Measurements from ENCODE around the gene AIPL1. TPM values are rescaled to one million over a fixed set of nuclear protein-coding genes. Genes with fewer than 3 reads are reported as not detected.

Gene AIPL1
- total and polyA plus RNA-seq, 2 of the 13 experiments (the other 11 are each of a cell fraction or from before 2014, with no cell fraction given): not detected

DNA sequence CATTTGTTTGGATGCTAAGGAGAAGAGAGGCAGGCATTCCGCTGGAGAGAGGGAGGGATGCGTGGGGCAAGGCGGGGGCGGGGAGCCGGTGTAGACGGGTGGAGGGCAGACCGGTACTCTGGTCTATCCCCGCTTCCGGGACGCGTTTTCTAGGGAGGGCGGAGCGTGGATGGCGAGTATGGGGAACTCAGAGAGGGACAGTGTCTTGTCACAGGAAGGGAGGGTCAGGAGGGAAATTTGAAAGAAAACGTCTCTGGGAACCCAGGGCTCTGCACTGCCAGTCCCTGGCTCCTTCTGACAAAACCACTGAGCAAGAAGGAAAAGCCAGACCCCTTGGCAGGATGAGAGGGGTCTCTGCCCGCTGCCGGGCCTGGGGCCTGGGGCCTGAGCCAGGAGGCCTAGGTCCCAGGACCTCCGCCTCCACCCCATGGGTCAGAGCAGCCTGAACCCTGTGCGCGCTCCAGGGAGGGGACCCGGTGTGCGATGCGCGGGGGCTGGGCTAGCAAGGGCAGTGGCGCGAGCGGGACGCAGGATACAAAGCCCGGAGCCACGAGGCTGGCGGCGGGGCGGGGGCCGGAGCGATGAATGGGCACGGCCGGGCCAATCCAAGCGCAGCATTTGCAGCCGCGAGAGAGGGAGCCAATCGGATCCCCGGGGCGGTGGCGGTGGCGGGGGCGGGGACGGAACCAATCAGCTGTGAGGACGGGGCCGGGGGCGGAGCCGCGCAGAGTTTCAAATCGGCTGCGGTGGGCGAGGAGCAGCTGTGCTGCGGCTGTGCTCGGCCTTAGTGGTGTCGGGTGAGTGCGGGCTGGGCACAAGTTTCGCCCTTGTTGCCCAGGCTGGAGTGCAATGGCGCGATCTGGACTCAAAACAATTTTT, 9.0 kb upstream of the AIPL1 start, which contains the start of gene PIMREG (continued):
- TF ChIP-seq, protein P1, sequence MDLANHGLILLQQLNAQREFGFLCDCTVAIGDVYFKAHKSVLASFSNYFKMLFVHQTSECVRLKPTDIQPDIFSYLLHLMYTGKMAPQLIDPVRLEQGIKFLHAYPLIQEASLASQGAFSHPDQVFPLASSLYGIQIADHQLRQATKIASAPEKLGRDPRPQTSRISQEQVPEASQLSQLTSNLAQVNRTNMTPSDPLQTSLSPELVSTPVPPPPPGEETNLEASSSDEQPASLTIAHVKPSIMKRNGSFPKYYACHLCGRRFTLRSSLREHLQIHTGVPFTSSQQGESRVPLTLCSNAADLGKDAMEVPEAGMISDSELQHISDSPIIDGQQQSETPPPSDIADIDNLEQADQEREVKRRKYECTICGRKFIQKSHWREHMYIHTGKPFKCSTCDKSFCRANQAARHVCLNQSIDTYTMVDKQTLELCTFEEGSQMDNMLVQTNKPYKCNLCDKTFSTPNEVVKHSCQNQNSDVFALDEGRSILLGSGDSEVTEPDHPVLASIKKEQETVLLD (CRISPR knock-in tag; IDR thresholded peaks at IDR 0.05; ENCODE audit: low read depth): peak; percentile 61; the same call in 1 of the 2 replicates
- TF ChIP-seq TAF15 (IDR thresholded peaks at IDR 0.05; ENCODE audit: low read depth, low read length, poor library complexity, severe bottlenecking) (peak; percentile 31), NAIF1 (CRISPR knock-in tag; IDR thresholded peaks at IDR 0.05; ENCODE audit: borderline replicate concordance) (no peak), NCOA1 (CRISPR knock-in tag; IDR thresholded peaks at IDR 0.05) (no peak), ZBTB42 (CRISPR knock-in tag; IDR thresholded peaks at IDR 0.05) (no peak), NR1H2 (CRISPR knock-in tag; IDR thresholded peaks at IDR 0.05; ENCODE audit: borderline replicate concordance, low read depth) (no peak), ZNF891 (CRISPR knock-in tag; IDR thresholded peaks at IDR 0.05) (peak; percentile 89), ZNF703 (CRISPR knock-in tag; IDR thresholded peaks at IDR 0.05; ENCODE audit: borderline replicate concordance) (no peak), ZNF570 (CRISPR knock-in tag; IDR thresholded peaks at IDR 0.05; ENCODE audit: borderline replicate concordance) (no peak), ZNF160 (CRISPR knock-in tag; IDR thresholded peaks at IDR 0.05) (no peak; the same call in 1 of the 2 replicates), GFI1 (CRISPR knock-in tag; IDR thresholded peaks at IDR 0.05; ENCODE audit: borderline replicate concordance) (no peak), ZNF367 (CRISPR knock-in tag; IDR thresholded peaks at IDR 0.05; ENCODE audit: borderline replicate concordance) (0 out of 2 replicates have a peak, but pooled peaks have one; percentile 55), NFKB2 (CRISPR knock-in tag; IDR thresholded peaks at IDR 0.05; ENCODE audit: borderline replicate concordance) (peak; percentile 93), ZNF749 (CRISPR knock-in tag; IDR thresholded peaks at IDR 0.05; ENCODE audit: borderline replicate concordance) (peak; percentile 61; the same call in 1 of the 2 replicates), MAFG (CRISPR knock-in tag; IDR thresholded peaks at IDR 0.05) (no peak), ZNF30 (CRISPR knock-in tag; IDR thresholded peaks at IDR 0.05) (peak; percentile 38; the same call in 1 of the 2 replicates), ZNF354B (CRISPR knock-in tag; IDR thresholded peaks at IDR 0.05) (no peak), ATAD3A (CRISPR knock-in tag; IDR thresholded peaks at IDR 0.05) (no peak), ZNF775 (CRISPR knock-in tag; IDR thresholded peaks at IDR 0.05; ENCODE audit: borderline replicate concordance) (no peak), U2AF2 (IDR thresholded peaks at IDR 0.05; ENCODE audit: low read depth, low read length) (no peak), ZNF558 (CRISPR knock-in tag; IDR thresholded peaks at IDR 0.05; ENCODE audit: borderline replicate concordance) (no peak), ZNF3 (CRISPR knock-in tag; IDR thresholded peaks at IDR 0.05) (no peak)
- TF ChIP-seq, protein P2, sequence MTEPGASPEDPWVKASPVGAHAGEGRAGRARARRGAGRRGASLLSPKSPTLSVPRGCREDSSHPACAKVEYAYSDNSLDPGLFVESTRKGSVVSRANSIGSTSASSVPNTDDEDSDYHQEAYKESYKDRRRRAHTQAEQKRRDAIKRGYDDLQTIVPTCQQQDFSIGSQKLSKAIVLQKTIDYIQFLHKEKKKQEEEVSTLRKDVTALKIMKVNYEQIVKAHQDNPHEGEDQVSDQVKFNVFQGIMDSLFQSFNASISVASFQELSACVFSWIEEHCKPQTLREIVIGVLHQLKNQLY (CRISPR knock-in tag; IDR thresholded peaks at IDR 0.05): peak; percentile 25; the same call in 1 of the 2 replicates
- TF ChIP-seq, protein P3, sequence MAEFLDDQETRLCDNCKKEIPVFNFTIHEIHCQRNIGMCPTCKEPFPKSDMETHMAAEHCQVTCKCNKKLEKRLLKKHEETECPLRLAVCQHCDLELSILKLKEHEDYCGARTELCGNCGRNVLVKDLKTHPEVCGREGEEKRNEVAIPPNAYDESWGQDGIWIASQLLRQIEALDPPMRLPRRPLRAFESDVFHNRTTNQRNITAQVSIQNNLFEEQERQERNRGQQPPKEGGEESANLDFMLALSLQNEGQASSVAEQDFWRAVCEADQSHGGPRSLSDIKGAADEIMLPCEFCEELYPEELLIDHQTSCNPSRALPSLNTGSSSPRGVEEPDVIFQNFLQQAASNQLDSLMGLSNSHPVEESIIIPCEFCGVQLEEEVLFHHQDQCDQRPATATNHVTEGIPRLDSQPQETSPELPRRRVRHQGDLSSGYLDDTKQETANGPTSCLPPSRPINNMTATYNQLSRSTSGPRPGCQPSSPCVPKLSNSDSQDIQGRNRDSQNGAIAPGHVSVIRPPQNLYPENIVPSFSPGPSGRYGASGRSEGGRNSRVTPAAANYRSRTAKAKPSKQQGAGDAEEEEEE (CRISPR knock-in tag; IDR thresholded peaks at IDR 0.05; ENCODE audit: borderline replicate concordance): 0 out of 2 replicates have a peak, but pooled peaks have one; percentile 62
